Trophoblast cell (in vitro differentiated cells and primary cell): ENCODE data around the gene LRRN4.

Source experiments
- DNase-seq, 2 donors: peaks; one replicate each; pipeline ENCODE4 v3.0.0-alpha.2; 2016
- H2AFZ ChIP-seq: 2 replicates; pipeline ENCODE4 v1.6.1; 2013; ENCODE audit warnings: low read length, moderate library complexity, mild to moderate bottlenecking; ENCODE audit not compliant: insufficient read depth, poor library complexity
- H2AK5ac ChIP-seq: 2 replicates; pipeline ENCODE4 v1.6.1; 2013; ENCODE audit warnings: mild to moderate bottlenecking, low read length
- H2BK120ac ChIP-seq: 2 replicates; pipeline ENCODE4 v1.6.1; 2013; ENCODE audit warnings: low read length, mild to moderate bottlenecking, moderate library complexity; ENCODE audit not compliant: insufficient read depth, poor library complexity
- H2BK12ac ChIP-seq: 2 replicates; pipeline ENCODE4 v1.6.1; 2013; ENCODE audit warnings: mild to moderate bottlenecking, low read length, moderate library complexity
- H2BK5ac ChIP-seq: 2 replicates; pipeline ENCODE4 v1.6.1; 2013; ENCODE audit warnings: low read length, low read depth, moderate library complexity, mild to moderate bottlenecking; ENCODE audit not compliant: poor library complexity
- H3K14ac ChIP-seq: 2 replicates; pipeline ENCODE4 v1.6.1; 2013; ENCODE audit warnings: mild to moderate bottlenecking, low read length
- H3K18ac ChIP-seq: 2 replicates; pipeline ENCODE4 v1.6.1; 2013; ENCODE audit warnings: mild to moderate bottlenecking, low read length
- H3K23ac ChIP-seq: 2 replicates; pipeline ENCODE4 v1.6.1; 2013; ENCODE audit warnings: low read length
- H3K27ac ChIP-seq: 2 replicates; pipeline ENCODE4 v1.5.1; 2013; ENCODE audit warnings: low read depth, mild to moderate bottlenecking, inconsistent platforms, low read length, moderate library complexity
- H3K27me3 ChIP-seq: 2 replicates; pipeline ENCODE4 v1.6.1; 2013; ENCODE audit warnings: inconsistent platforms, mild to moderate bottlenecking, low read length, moderate library complexity; ENCODE audit not compliant: insufficient read depth
- H3K36me3 ChIP-seq, 2 experiments: 1 replicate in 1 of 2; 2 replicates in 1 of 2; pipeline ENCODE4 v1.6.1; 2013; ENCODE audit warnings: low read length in 2 of 2, mild to moderate bottlenecking in 2 of 2, moderate library complexity in 1 of 2; ENCODE audit not compliant: insufficient read depth in 2 of 2, control insufficient read depth in 1 of 2
- H3K4ac ChIP-seq: 2 replicates; pipeline ENCODE4 v1.6.1; 2013; ENCODE audit warnings: low read depth, mild to moderate bottlenecking, low read length, moderate library complexity
- H3K4me1 ChIP-seq, 2 experiments: 1 replicate in 1 of 2; 2 replicates in 1 of 2; pipeline ENCODE4 v1.6.1; 2013; ENCODE audit warnings: low read length in 2 of 2, mild to moderate bottlenecking in 2 of 2, moderate library complexity in 1 of 2; ENCODE audit not compliant: insufficient read depth in 2 of 2, control insufficient read depth in 1 of 2
- H3K4me2 ChIP-seq: 2 replicates; pipeline ENCODE4 v1.6.1; 2013; ENCODE audit warnings: inconsistent platforms, mild to moderate bottlenecking, low read length, moderate library complexity
- H3K4me3 ChIP-seq: 2 replicates; pipeline ENCODE4 v1.5.1; 2013; ENCODE audit warnings: mild to moderate bottlenecking, low read depth, low read length, inconsistent platforms
- H3K79me1 ChIP-seq: one replicate; pipeline ENCODE4 v1.6.1; 2013; ENCODE audit warnings: low read length
- H3K79me2 ChIP-seq: 2 replicates; pipeline ENCODE4 v1.6.1; 2013; ENCODE audit warnings: low read length, mild to moderate bottlenecking; ENCODE audit not compliant: control insufficient read depth, insufficient read depth, poor library complexity
- H3K9ac ChIP-seq: 2 replicates; pipeline ENCODE4 v1.6.1; 2013; ENCODE audit warnings: mild to moderate bottlenecking, low read length
- H3K9me3 ChIP-seq: 2 replicates; pipeline ENCODE4 v1.6.1; 2013; ENCODE audit warnings: low read depth, mild to moderate bottlenecking, control low read depth, inconsistent platforms, low read length; ENCODE audit not compliant: insufficient read depth
- H4K12ac ChIP-seq: 2 replicates; pipeline ENCODE4 v1.6.1; 2013; ENCODE audit warnings: low read depth, mild to moderate bottlenecking, low read length, moderate library complexity
- H4K8ac ChIP-seq: 2 replicates; pipeline ENCODE4 v1.6.1; 2013; ENCODE audit warnings: low read depth, mild to moderate bottlenecking, low read length, moderate library complexity
- H4K91ac ChIP-seq: one replicate; pipeline ENCODE4 v1.6.1; 2013; ENCODE audit warnings: low read depth, mild to moderate bottlenecking, low read length, moderate library complexity
- WGBS: extraction: QIAGEN DNeasy Blood & Tissue Kit; methylation state at CpG from one replicate; pipeline ENCODE4 v1.1.7; 2013; ENCODE audit warnings: missing lambda C conversion rate; ENCODE audit not compliant: insufficient read length, insufficient coverage; ENCODE audit errors: extremely low coverage; 5-methylcytosine and 5-hydroxymethylcytosine counted together

The LRRN4 gene

DNA sequence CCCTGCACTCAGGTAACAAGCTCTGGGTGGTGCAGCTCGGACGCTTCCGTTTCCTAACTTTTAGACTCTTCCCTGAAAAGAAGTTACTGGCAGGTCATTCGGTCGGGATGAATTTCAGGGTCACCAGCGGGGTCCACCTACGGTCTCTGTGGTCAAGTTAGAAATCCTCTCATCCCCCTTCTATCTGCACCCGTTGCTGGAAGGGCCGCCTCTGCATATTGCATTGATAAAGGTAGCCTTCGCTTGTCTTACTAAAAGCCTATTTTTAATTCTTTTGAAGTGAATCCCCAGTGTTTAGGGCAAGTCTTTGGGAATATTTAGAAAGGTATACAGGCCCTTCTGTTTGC lies 47.3 kb downstream of the LRRN4 start:
- Histone ChIP-seq H4K12ac (peak overlapping the region; percentile 93), H2BK5ac (peak overlapping the region; percentile 82), H2AFZ (peak overlapping the region; percentile 92), H2BK120ac (peak overlapping the region; percentile 67), H3K9me3 (no peaks in the 10 kb centered on the region), H3K18ac (peak overlapping the region; percentile 92), H3K4me3 (peak overlapping the region; percentile 97), H3K36me3 (peaks cover 2 to 3% of the 10 kb centered on the region in 2 experiments), H3K9ac (peak overlapping the region; percentile 91), H4K8ac (peak overlapping the region; percentile 93), H3K27me3 (no peaks in the 10 kb centered on the region), H3K79me1 (peaks cover 4% of the 10 kb centered on the region), H2BK12ac (no peak overlapping the region), H2AK5ac (no peak overlapping the region), H3K4ac (peak overlapping the region; percentile 69), H3K27ac (no peak overlapping the region), H4K91ac (peak overlapping the region; percentile 88), H3K79me2 (peaks cover 10% of the 10 kb centered on the region), H3K4me2 (peak overlapping the region; percentile 81), H3K4me1 (peaks cover 3 to 5% of the 10 kb centered on the region in 2 experiments), H3K23ac (no peak overlapping the region), H3K14ac (peak overlapping the region; percentile 86)
- peak in 1 of 2 donors; percentile 7 for DNase-seq
- no CpG with 5 or more reads among the region's 10 CpGs for WGBS

DNA sequence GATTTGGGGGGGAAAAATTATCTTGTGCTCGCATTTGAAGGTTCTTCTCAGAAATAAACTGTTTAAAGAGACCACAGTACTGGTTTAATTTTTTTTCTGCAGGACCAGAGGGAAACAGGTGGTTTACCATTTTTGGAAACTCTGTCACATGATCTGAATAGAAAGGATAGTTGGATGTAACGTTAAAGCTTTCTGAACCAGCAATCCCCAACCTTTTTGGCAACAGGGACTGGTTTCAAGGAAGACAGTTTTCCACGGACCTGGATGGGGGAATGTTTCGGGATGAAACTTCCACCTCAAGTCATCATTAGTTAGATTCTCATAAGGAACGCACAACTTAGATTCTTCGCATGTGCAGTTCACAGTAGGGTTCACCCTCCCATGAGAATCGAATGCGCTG lies 53.0 kb downstream of the LRRN4 start:
- H3K23ac ChIP-seq: no peak overlapping the region
- no peaks in the 10 kb centered on the region for H3K79me1 ChIP-seq
- no peak overlapping the region for H2BK120ac ChIP-seq
- no peak overlapping the region for H3K9ac ChIP-seq
- no peak overlapping the region for H2BK5ac ChIP-seq
- no peak overlapping the region for H2AFZ ChIP-seq
- no peak overlapping the region for H3K18ac ChIP-seq
- no peak overlapping the region for H4K12ac ChIP-seq
- H3K4me3 ChIP-seq: no peak overlapping the region
- H3K27ac ChIP-seq: no peak overlapping the region
- no peak overlapping the region for H3K14ac ChIP-seq
- no peak overlapping the region for H2AK5ac ChIP-seq
- WGBS: no CpG with 5 or more reads among the region's 8 CpGs
- H3K4me2 ChIP-seq: no peak overlapping the region
- H3K4ac ChIP-seq: no peak overlapping the region
- no peak overlapping the region for H2BK12ac ChIP-seq
- no peaks in the 10 kb centered on the region for H3K9me3 ChIP-seq
- DNase-seq: no peak
- no peak overlapping the region for H4K91ac ChIP-seq
- peaks cover 4 to 12% of the 10 kb centered on the region in 2 experiments for H3K36me3 ChIP-seq
- no peak overlapping the region for H4K8ac ChIP-seq
- H3K4me1 ChIP-seq: no peaks in the 10 kb centered on the region
- no peaks in the 10 kb centered on the region for H3K79me2 ChIP-seq
- no peaks in the 10 kb centered on the region for H3K27me3 ChIP-seq

- Histone ChIP-seq H3K79me1 (no peaks in the 10 kb centered on the region), H3K79me2 (no peaks in the 10 kb centered on the region), H3K27me3 (no peaks in the 10 kb centered on the region), H2BK5ac (no peak overlapping the region), H2AK5ac (no peak overlapping the region), H4K8ac (no peak overlapping the region), H2BK120ac (no peak overlapping the region), H2AFZ (no peak overlapping the region), H3K9ac (no peak overlapping the region), H3K27ac (no peak overlapping the region), H3K4me2 (no peak overlapping the region), H3K9me3 (no peaks in the 10 kb centered on the region), H3K18ac (no peak overlapping the region), H3K14ac (no peak overlapping the region), H3K4ac (no peak overlapping the region), H3K23ac (no peak overlapping the region), H4K91ac (no peak overlapping the region), H2BK12ac (no peak overlapping the region), H4K12ac (no peak overlapping the region), H3K4me1 (no peaks in the 10 kb centered on the region), H3K36me3 (peaks cover 6 to 15% of the 10 kb centered on the region in 2 experiments), H3K4me3 (no peak overlapping the region)
- no CpG with 5 or more reads among the region's 9 CpGs for WGBS
- DNase-seq: no peak
Observed at GRCh38 chr20:5999783-6000182, 54.1 kb downstream of the LRRN4 start.

DNA sequence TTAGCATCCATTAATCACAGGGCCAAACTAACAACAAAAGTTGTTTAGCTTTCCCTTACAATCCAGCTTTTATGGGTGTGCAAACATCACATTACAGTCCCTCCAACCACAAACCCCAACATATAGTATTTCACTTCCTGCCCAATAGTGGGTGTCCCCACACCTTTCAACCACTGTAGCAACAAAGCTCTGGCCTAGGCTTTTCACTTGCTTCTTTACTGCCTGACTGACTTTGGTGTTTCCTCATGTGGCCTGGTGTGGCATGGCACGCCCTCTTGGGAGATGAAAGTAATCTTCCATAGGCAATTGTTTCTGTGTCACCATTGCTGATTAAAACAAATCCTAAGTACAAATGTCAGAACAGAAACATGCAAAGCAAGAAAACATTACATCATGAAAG lies 57.1 kb downstream of the LRRN4 start:
- WGBS: no CpG with 5 or more reads among the region's 1 CpG
- Histone ChIP-seq H3K9me3 (no peaks in the 10 kb centered on the region), H3K4me2 (no peak overlapping the region), H2BK5ac (no peak overlapping the region), H3K14ac (no peak overlapping the region), H3K27me3 (no peaks in the 10 kb centered on the region), H3K4ac (no peak overlapping the region), H3K4me3 (no peak overlapping the region), H3K36me3 (peaks cover 8 to 16% of the 10 kb centered on the region in 2 experiments), H2BK120ac (no peak overlapping the region), H3K18ac (no peak overlapping the region), H4K91ac (no peak overlapping the region), H3K23ac (no peak overlapping the region), H3K9ac (no peak overlapping the region), H4K12ac (no peak overlapping the region), H3K79me2 (no peaks in the 10 kb centered on the region), H2AFZ (no peak overlapping the region), H3K79me1 (no peaks in the 10 kb centered on the region), H3K4me1 (no peaks in the 10 kb centered on the region), H4K8ac (no peak overlapping the region), H2AK5ac (no peak overlapping the region), H3K27ac (no peak overlapping the region), H2BK12ac (no peak overlapping the region)
- DNase-seq: no peak
